Activated B cell treated with CpG ODN at 0.5 μM for 24 hours (primary cell): ENCODE data around the gene CDC42EP3. TPM values are rescaled to one million over a fixed set of nuclear protein-coding genes. Genes with fewer than 3 reads are reported as not detected.

Experiments
- ATAC-seq: fragments of 200-7000 bp; cut with Tn5 transposase; one replicate; pipeline ENCODE4 v1.10.0; 2021; ENCODE audit warnings: low read depth, mild to moderate bottlenecking, moderate library complexity
- CTCF ChIA-PET: fragments of 350-600 bp; sonication (Branson Sonifier 250); formaldehyde crosslinking; loops from one replicate; lab custom pipeline; 2021; ENCODE audit warnings: antibody characterized with exemption; lab: Charles Lee
- POLR2A ChIA-PET: fragments of 350-600 bp; sonication (Branson Sonifier 250); formaldehyde crosslinking; loops from one replicate; lab custom pipeline; 2021; ENCODE audit warnings: antibody characterized with exemption; lab: Charles Lee
- DNase-seq: peaks from one replicate; pipeline ENCODE4 v3.0.0; 2022
- H3K27ac Mint-ChIP-seq: one replicate; pipeline ENCODE4 v1.8.0; 2020; ENCODE audit warnings: mixed read lengths
- H3K27me3 Mint-ChIP-seq: one replicate; pipeline ENCODE4 v1.8.0; 2021; ENCODE audit warnings: mixed read lengths
- H3K36me3 Mint-ChIP-seq: one replicate; pipeline ENCODE4 v1.8.0; 2021; ENCODE audit warnings: low read depth, mixed read lengths
- H3K4me1 Mint-ChIP-seq: one replicate; pipeline ENCODE4 v1.8.0; 2021; ENCODE audit warnings: mixed read lengths
- H3K4me3 Mint-ChIP-seq: one replicate; pipeline ENCODE4 v1.8.0; 2020; ENCODE audit warnings: mild to moderate bottlenecking, mixed read lengths
- H3K9me3 Mint-ChIP-seq: one replicate; pipeline ENCODE4 v1.8.0; 2020; ENCODE audit warnings: mixed read lengths
- intact Hi-C: fragments of 100-400 bp; cut with micrococcal nuclease; formaldehyde crosslinking; loops from one replicate; pipeline ENCODE4 v1.15.1; 2024
- total RNA-seq: library from RNA; stranded (reverse); gene quantifications from 2 replicates; pipeline ENCODE4 v1.2.3, GENCODE V29; 2022
- TF ChIP-seq, protein P1 (sequence below): fragments of 200-600 bp; IDR thresholded peaks from one replicate; pipeline ENCODE4 v1.8.0; 2022; ENCODE audit warnings: antibody characterized with exemption, mild to moderate bottlenecking

The CDC42EP3 gene
- total RNA-seq, 1 donor from 2014 or later: 33.2 TPM

DNA sequence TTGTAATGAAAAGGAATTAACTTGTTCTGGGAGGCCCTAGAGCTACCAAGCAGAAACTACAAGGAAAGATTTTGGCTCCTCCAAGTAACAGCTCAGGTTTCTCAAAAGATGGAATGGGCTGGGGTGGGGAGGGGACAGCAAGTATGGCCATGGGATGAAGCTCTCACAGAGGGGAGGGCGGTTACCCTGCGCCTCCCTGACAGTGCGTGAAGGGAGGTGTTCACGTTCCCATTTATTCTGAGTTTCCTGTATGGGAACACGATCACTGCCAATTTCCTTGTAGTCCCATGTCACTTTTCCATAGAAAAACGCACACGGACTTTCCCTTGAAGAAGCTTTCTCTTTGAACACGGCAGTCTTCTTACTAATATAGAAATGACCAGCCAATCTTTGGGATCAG is 17.0 kb downstream of the CDC42EP3 start:
- ChIA-PET CTCF (interaction anchor here (0.7 to 1.3 kb wide), 5 partner anchors 16 to 276 kb away, joined by 3 to 5 read pairs (median 3); no protein-coding TSS in a partner anchor), POLR2A (interaction anchor here (0.9 to 8.1 kb wide), 12 partner anchors 11 to 329 kb away, joined by 3 to 106 read pairs (median 6); partner anchors contain the start of gene CDC42EP3)
- H3K9me3 Mint-ChIP-seq: no peaks in the 10 kb centered on the region
- intact Hi-C loops: loop anchor here (1.0 to 5.0 kb wide), 4 partner anchors 30 to 1468 kb away; partner anchors contain the start of gene SOS1
- no peaks in the 10 kb centered on the region for H3K27me3 Mint-ChIP-seq
- H3K4me3 Mint-ChIP-seq: peak overlapping the region; percentile 67
- TF ChIP-seq, protein P1, sequence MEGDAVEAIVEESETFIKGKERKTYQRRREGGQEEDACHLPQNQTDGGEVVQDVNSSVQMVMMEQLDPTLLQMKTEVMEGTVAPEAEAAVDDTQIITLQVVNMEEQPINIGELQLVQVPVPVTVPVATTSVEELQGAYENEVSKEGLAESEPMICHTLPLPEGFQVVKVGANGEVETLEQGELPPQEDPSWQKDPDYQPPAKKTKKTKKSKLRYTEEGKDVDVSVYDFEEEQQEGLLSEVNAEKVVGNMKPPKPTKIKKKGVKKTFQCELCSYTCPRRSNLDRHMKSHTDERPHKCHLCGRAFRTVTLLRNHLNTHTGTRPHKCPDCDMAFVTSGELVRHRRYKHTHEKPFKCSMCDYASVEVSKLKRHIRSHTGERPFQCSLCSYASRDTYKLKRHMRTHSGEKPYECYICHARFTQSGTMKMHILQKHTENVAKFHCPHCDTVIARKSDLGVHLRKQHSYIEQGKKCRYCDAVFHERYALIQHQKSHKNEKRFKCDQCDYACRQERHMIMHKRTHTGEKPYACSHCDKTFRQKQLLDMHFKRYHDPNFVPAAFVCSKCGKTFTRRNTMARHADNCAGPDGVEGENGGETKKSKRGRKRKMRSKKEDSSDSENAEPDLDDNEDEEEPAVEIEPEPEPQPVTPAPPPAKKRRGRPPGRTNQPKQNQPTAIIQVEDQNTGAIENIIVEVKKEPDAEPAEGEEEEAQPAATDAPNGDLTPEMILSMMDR: no peak
- H3K27ac Mint-ChIP-seq: peak overlapping the region; percentile 78
- peaks cover 9% of the 10 kb centered on the region for H3K36me3 Mint-ChIP-seq
- peaks cover 96% of the 10 kb centered on the region for H3K4me1 Mint-ChIP-seq
- ATAC-seq: no peak
- no peak for DNase-seq

DNA sequence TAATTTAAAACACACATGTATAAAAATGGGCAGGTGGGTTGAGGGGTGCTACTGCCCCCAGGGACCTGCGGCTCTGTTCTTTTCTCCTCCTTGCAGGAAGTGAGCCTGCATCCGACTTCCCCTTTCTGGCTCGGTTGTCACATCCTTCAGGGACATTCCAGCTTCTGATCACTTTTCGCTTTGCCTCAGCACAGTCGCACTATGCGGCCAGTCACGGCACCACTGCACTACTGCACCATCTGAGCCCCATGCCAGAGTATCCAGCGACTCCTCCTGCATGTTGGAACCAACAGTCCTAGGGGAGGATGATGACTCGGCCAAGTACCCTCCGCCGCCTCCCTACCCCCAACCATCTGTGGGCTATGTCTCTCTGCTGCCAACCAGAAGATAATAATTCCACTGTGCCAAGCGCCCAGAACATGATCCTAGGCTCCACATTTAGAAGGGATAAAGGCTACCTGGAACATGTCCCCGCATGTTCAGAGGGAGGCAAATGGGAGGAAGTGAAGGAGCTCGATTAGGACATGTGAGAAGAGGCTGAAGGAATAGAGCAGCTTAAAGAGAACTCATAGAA is 17.6 kb downstream of the CDC42EP3 start:
- Mint-ChIP-seq H3K36me3 (peaks cover 8% of the 10 kb centered on the region), H3K4me3 (peak overlapping the region; percentile 67), H3K27ac (peak overlapping the region; percentile 78), H3K27me3 (no peaks in the 10 kb centered on the region), H3K4me1 (peaks cover 95% of the 10 kb centered on the region), H3K9me3 (no peaks in the 10 kb centered on the region)
- ChIA-PET POLR2A (interaction anchor here (0.6 to 8.1 kb wide), 19 partner anchors 8 to 329 kb away, joined by 3 to 106 read pairs (median 5); partner anchors contain the start of gene CDC42EP3), CTCF (interaction anchor here (0.7 to 1.2 kb wide), 6 partner anchors 17 to 276 kb away, joined by 3 to 4 read pairs (median 3); no protein-coding TSS in a partner anchor)
- ATAC-seq (peak; percentile 62), DNase-seq (peak; percentile 52)
- intact Hi-C loops: loop anchor here (1.0 to 5.0 kb wide), 7 partner anchors 9 to 1468 kb away; partner anchors contain the start of gene SOS1
- TF ChIP-seq, protein P1: no peak

DNA sequence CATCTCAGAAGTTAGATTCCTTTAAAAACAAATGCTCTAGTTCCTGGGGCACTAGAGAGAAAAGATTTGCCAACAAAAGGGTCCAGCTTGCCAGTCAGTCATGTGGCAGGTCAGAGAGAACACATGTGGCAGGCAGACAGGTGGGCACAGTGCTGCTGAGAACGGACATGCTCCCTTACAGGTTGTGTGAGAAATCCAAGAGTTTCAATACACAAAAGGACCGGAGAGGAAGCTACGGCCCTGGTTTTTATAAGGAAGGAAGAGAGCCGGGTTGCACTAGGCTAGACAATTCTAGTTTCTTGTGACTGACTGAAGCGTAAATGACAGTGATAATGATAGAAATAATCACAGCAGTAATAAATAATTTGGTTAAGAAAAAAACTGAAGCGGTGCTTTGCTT is 18.3 kb downstream of the CDC42EP3 start:
- ATAC-seq (peak; percentile 5), DNase-seq (no peak)
- Mint-ChIP-seq H3K9me3 (no peaks in the 10 kb centered on the region), H3K27me3 (no peaks in the 10 kb centered on the region), H3K4me1 (peaks cover 95% of the 10 kb centered on the region), H3K27ac (peak overlapping the region; percentile 78), H3K4me3 (peak overlapping the region; percentile 57), H3K36me3 (peaks cover 16% of the 10 kb centered on the region)
- intact Hi-C loops: loop anchor here (1.0 to 5.0 kb wide), 5 partner anchors 8 to 1469 kb away; partner anchors contain the start of gene SOS1
- CTCF ChIA-PET: interaction anchor here (0.9 to 1.2 kb wide), 3 partner anchors 13 to 180 kb away, joined by 3 read pairs; no protein-coding TSS in a partner anchor
- TF ChIP-seq, protein P1: no peak
- POLR2A ChIA-PET: interaction anchor here (0.6 to 8.1 kb wide), 16 partner anchors 9 to 264 kb away, joined by 3 to 106 read pairs (median 6); partner anchors contain the start of gene CDC42EP3

DNA sequence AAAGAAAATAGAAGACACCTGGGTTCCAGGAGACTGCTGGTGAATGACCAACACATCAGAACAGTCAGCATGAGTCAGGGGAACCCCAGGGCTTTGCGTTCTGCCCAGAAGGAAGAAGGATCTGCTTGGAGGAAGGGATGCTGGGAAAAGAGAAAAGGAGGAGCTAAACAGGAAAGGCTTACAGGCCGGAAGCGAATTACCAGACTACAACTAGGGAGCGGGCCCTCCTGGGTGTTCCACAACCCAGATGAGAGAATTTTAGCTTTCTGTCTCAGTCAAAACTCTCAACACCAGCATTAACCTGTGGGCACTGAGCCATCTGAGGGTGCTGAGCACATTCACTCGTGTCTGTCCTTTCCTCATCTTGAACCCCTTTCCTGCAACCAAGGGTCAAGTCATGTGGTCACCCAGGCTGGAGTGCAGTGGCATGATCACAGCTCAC is 19.2 kb downstream of the CDC42EP3 start:
- POLR2A ChIA-PET: interaction anchor here (0.6 to 8.1 kb wide), 7 partner anchors 8 to 31 kb away, joined by 3 to 106 read pairs (median 10); partner anchors contain the start of gene CDC42EP3
- DNase-seq (no peak), ATAC-seq (peak; percentile 4)
- no peaks in the 10 kb centered on the region for H3K9me3 Mint-ChIP-seq
- H3K4me3 Mint-ChIP-seq: peak overlapping the region; percentile 25
- H3K4me1 Mint-ChIP-seq: peaks cover 95% of the 10 kb centered on the region
- H3K27me3 Mint-ChIP-seq: no peaks in the 10 kb centered on the region
- intact Hi-C loops: loop anchor here (5.0 kb wide), 2 partner anchors 50 to 1470 kb away; partner anchors contain the start of gene SOS1
- H3K36me3 Mint-ChIP-seq: peaks cover 24% of the 10 kb centered on the region
- peak overlapping the region; percentile 78 for H3K27ac Mint-ChIP-seq
- CTCF ChIA-PET: interaction anchor here (1.2 kb wide), 1 partner anchor 14 kb away, joined by 3 read pairs; no protein-coding TSS in a partner anchor
- TF ChIP-seq, protein P1: no peak
